Left hindlimb (tissue), 1 donor: ENCODE results near the gene SORT1.
"Not testable (repeated sequence)": the region's sequence is repeated elsewhere in the genome, so short reads cannot be mapped to it uniquely, and the experiment has no call there.

Source experiments
- DNase-seq: peaks from one replicate; pipeline ENCODE4 v3.0.0-alpha.2; 2018

The SORT1 gene

DNA sequence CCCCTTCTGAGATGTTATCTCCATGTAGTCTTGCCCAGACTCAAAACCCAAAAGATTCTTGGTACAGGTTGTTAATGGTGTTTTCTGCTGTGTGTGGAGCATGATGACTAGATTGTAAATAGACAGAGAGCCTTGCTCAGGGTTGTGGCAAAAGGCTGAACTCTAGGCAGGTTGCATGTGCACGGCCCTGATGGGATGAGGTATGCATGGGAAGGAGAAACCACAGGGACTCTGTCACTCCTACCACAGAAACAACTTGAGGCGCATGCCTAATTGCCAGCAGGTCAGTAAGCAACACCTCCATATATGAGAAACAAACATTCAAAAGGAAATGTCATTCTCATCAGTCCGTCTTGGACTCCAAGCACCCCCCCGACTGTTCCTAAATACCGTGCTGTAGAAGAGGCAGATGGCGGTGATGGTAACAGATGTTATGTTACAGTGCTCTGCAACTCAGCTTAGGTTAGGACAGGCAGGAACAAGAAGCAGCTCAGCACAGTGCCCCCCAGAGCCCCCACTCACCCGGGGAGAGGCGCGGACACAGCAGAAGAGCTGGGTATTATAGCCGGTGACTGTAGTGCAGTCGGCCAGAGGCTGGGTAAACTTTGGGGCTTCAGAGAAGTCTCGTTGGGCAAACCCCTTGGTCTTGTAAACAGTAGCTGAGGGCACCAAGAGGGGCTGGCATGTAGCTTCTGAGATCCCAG, 101.9 kb downstream of the SORT1 start:
- DNase-seq = no peak

DNA sequence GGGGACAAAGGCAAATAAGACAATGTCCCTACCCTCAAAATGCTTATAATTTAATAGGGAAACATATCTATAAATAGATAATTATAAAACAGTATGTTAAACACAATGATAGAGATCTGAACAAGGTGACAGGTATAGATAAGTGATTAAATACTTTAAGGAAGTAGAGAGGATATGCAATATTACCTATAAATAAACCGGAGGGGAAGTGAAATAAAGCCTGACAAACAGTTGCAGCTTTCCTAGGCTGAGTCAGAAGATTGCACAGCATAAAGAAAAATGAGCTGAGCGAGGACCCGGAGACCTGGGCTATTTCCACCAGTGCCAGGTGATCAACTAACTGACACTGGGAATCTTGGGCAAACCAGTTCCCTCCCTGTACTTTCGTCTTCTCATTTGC, 103.2 kb downstream of the SORT1 start:
- no peak for DNase-seq

DNA sequence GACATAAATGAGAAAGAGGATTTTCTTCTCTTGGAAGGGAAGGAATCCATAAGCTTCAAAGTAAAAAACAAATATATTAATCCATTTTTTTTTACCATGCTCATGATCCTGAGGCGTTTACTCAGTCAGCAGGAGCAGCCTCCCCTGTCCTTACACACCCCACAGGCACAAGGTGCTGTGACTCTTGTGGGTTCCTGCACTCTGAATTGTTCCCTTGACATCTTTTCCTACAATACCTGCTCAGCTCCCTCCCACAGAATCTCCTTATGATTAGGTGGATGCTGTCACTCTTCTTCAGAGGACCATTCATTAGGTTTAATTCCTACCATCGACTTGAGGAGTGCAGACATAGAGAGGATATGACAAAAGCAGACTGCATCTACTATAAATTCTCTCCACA, 104.7 kb downstream of the SORT1 start:
- no peak for DNase-seq

DNA sequence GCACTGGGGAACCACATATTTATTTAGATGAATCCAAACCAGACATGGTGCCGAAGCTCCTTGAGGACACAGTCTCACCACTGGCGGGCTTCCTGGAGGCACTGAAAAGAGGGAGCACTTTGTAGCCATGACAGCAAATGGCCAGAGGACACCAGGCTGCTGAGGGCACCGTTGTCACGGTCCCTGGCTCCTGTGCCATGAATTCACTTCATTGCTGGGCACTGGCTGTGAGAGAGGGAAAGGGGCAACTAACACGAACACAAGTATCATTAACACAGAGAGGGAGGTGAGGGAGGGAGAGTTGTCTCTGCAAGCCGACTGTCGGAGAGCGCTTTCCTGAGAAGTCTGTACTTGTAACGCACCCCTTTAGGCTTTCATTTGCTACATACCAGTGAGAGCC, 105.4 kb downstream of the SORT1 start:
- no peak for DNase-seq

DNA sequence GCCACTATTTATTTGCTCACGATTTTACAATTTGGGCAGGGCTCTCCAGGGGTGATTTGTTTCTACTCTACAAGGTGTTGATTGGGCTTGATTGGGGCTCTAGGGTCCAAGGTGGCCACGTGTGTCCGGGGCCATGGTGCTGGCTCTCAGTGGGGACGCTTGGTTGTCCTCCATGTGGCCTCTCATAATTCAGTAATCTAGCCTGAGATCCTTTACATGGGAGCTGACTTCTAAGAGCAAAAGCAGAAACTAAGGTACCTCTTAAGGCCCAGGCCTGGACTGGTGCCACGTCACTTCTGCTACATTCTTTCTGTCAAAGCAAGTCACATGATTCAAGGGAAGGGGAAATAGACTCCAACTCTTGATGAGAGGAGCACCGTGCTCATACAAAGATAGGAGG, 106.7 kb downstream of the SORT1 start:
- DNase-seq = no peak

DNA sequence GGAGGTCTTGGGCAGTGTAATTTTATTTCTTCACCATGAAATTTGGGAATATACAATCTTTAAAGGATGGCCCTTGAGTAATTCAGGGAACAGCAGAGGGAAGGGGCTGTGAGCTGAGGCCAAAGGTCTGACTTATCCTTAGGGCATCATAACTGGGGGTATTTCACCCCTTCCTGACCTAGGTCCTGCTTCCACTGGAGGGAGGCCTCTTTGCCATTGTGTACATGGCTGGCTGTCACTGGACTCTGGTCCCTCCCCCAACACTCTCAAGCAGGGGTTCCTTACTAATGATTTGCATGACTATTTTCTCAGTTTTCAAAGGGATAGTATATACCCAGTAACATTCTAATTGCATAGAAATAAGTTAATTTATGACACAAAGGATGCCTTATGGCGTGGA, 107.6 kb downstream of the SORT1 start:
- no peak for DNase-seq

DNA sequence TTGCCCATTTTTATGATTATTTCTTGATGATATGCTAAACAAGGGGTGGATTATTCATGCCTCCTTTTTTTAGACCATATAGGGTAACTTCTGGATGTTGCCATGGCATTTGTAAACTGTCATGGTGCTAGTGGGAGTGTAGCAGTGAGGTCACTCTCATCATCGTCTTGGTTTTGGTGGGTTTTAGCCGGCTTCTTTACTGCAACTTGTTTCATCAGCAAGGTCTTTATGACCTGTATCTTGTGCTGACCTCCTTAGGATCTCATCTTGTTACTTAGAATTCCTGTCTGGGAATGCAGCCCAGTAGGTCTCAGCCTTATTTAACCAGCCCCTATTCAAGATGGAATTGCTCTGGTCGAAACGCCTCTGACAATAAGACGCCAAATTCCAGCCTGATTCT, 111.0 kb downstream of the SORT1 start:
- DNase-seq = not testable (repeated sequence)

DNA sequence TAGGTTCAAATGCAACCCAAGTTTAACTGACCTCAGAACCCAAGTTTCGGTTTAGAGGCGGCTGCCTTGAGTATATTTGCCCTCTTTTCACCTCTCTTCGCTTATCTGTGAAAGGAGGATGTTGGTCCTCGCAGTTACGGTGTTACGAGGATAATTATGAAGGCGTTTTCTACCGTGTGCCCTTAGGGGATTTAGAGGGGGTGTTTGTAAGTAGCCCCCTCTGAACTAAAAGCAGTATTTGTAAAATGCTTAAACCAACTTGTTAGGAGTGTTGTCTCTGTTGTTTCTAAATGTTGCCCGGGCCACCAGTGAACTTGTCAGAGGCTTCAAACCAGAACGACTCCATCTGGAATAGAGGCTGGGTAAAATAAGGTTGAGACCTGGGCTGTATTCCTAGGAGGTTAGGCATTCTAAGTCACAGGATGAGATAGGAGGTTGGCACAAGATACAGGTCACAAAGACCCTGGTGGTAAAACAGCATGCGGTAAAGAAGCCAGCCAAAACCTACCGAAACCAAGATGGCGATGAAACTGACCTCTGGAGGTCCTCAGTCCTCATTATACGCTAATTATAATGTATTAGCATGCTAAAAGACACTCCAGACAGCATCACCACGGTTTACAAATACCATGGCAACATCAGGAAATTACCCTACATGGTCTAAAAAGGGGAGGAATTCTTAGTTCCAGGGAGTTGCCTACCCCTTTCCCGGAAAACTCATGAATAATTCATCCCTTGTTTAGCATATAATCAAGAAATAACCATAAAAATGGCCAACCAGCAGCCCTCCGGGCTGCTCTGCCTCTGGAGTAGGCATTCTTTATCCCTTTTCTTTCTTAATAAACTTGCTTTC, 113.7 kb downstream of the SORT1 start:
- DNase-seq = no peak

DNA sequence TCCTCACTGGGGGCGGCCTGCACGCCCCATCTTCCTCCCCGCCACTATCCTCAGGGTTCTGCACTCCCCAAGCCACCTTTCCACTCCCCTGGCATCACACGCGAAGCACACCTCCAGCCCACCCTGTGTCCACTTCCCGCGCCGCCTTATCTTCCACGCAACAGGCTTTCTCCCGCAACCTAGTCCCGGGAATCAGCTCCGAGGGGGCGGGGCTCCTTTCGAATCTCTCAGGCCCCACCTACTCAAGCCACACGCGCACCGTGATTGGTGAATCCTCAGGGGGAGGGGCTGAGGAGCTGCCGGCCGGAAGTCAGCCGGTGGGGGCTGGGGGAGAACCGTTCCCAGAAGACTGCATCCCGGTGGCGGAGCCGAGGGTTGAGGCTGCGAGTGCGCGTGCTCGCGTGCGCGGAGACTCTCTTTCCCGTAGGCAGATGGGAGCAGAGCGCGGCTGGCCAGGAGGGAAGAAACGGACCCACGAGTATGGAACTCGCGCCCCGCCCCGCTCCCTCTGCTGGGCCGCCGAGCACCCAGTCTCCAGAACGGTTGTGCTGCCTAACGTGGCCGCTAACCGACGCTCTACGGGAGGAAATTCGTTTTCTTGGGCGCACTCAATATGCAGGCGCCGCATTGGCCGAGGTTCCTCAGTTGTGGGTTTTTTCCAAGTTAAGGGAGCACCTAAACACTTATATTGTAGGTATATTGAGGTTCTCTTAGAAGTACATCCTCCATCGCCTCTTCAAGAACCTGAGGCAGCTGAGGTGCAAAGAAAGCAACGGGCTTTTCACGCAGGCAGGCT, 114.6 kb downstream of the SORT1 start, which contains the start of gene PSRC1:
PSRC1 (minus strand) TSS at position 194 of the 796 bp plus-strand sequence.
- DNase-seq = peak; percentile 97

DNA sequence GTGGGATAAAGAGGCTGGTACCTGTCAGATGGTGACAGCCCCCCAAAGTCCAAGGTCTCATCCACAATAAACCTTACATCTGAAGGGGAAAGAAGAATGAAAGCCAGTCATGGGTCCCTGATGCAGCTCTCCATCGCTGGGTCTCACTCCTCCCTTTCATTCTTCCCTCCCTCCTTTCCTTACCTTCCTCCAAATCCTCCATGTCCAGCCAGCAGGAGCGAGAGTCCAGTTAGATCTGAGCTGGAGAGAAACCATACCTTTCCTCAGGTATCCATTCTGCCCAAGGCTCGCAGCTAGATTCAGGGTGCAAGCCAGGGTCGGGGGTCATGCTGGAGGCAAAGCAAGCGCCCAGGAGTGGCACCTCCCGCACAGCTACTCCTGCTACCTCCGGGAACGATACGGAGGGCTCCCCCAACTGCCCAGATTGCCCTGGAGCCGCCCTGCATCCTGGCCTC, 115.2 kb downstream of the SORT1 start:
- DNase-seq = no peak

DNA sequence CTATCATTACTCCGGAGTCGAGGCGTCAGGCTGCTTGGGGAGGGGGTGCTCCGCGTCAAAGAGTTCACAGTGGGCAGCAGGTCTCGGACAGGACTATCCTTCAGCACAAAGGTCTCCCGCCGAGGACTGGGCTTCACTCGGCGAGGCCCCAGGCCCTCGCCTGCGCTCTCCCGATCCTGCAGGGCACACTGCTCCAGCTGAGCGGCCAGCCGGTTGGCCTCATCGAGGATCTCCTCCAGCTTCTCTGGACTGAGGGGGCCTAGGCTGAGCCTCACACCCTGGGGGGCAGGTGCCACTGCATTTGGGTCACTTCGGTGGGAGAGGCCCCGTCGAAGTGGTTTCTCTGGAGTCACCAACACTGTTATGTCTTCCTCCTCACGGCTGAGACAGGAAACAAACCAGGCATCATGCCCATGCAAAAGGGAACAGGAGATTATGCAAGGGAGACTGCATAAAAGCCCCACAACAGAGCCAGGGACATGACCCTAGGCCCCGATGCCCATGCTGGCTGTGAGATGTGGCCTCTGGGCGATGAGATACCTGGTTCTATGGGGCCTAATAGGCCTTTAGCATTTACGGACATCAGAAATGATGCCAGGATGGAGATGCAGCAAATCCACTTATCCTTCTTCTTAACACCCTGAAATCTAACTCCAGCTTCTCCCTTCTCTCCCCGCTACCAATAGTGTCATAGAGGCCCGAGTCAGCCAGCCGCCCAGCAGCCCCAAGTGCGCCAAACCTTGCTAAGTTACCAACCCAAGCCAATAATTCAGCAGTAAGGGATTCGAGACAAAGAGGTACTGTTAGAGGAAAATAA, 115.8 kb downstream of the SORT1 start:
- no peak for DNase-seq

DNA sequence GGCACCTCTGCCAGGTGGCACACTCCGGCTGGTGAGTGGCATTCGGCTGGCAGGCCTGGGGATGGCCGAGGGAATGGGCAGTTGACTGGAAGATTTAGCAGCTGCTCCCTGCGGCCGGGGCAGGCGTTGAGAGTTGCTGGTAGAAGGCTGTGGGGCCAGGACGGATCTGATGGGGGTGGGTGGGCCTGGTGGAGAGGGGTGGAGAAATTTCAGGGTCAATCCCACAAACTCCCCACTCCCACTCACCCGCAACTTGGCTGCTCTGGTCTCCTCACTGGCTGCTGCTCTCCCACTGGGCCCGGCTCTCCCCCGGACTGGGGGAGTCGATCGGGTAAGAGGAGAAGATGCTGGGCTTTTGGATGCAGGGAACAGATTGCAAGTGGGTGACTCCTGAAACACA, 116.9 kb downstream of the SORT1 start:
- no peak for DNase-seq

DNA sequence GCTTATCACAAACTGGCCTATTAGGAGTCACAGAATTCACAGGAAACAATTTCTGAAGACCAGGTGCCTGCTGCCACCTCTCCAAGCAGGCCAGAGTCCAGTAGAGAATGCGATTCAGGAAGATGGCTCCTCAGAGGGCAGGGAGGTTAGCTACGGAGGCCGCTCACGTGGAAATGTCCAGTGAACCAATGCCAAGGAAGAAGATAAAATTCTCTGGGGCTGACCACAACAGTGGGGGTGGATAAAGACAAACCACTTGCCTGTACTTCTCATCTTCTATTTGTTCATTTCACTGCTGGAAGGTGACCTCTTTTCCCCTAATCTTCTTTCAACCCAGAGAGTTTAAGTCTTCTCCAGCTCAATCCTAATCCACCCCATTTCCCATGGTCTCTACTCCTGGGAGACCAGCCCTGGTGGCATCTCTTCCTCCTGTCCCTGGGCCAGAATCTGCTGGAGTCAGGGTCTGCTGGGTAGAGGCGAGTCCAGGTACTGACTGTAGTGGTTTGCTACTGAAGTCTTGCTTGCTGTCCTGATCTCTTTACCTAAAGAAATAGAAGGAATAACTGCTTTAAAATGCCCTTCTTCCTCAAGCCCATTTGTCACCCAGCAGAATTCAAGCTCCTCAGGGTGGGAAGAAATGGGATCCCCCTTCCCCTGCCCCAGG, 118.0 kb downstream of the SORT1 start:
- DNase-seq = no peak

DNA sequence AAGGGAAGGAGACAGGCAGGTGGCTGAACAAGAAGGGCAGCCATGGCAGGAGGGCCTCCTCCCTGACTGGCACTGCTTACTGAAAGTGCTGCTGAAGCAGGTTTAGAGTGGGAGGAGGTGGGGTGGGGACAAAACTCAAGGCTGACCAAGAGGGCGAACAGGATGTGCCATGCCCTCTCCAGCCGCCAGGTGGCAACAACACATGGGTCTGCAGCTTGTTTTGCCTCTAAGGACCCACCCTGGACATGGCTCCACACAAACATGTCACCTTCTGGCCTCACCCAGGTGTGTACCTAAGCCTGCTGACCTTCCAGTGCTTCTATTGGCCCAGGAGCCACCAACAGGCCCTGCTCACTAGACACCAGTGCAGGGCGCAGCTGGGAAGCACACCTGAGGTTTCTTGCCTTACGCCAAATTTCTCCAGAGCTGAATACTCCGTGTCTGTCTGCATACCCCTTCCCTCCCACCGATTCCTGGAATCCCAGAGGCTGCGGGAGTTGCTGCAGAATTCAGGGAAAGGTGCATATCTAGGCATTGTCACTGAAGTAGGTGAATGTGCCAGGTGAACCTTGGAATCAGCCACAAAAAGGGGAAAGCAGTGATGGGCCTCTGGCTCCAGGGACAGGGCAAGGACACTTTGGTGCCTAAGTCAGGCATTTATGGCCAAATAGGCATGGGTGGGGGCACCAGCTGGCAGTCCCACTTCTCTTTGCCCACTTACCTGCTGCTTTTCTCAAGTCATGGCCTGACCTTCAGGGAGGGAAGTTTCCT, 120.1 kb downstream of the SORT1 start:
- no peak for DNase-seq

DNA sequence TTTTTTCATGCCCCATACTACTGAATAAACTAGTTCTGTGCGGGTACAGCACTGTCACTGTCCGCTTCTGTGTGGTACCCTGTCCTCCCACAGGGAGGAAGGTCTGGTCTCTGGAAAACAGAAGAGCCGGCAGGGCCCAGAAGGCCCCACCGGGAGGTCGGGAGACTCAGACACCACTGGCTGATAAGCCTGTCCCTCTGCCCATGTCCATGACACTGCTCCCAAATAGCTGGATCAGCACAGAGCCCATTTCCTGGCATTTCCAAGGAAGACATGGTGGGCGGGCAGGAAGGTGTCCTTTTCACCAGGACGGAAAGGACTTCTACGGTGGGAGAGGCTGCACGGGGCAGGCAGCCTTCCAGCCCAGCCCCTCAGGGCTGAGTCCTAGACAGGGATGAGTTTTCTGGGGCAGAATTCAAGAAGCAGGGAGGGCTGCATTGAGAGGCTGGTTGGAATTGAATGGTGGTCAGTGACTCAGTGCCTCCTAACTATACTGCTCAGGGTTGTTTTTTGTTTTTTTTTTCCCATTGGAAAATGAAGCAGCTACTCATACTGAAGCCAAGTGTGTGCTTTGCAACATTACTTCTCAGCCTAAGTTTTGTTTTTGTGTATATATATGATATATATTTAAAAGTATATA, 121.9 kb downstream of the SORT1 start:
- DNase-seq = no peak

DNA sequence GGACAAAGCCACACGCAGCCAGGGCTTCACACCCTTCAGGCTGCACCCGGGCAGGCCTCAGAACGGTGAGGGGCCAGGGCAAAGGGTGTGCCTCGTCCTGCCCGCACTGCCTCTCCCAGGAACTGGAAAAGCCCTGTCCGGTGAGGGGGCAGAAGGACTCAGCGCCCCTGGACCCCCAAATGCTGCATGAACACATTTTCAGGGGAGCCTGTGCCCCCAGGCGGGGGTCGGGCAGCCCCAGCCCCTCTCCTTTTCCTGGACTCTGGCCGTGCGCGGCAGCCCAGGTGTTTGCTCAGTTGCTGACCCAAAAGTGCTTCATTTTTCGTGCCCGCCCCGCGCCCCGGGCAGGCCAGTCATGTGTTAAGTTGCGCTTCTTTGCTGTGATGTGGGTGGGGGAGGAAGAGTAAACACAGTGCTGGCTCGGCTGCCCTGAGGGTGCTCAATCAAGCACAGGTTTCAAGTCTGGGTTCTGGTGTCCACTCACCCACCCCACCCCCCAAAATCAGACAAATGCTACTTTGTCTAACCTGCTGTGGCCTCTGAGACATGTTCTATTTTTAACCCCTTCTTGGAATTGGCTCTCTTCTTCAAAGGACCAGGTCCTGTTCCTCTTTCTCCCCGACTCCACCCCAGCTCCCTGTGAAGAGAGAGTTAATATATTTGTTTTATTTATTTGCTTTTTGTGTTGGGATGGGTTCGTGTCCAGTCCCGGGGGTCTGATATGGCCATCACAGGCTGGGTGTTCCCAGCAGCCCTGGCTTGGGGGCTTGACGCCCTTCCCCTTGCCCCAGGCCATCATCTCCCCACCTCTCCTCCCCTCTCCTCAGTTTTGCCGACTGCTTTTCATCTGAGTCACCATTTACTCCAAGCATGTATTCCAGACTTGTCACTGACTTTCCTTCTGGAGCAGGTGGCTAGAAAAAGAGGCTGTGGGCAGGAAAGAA, 122.9 kb downstream of the SORT1 start:
- DNase-seq = peak; percentile 35

DNA sequence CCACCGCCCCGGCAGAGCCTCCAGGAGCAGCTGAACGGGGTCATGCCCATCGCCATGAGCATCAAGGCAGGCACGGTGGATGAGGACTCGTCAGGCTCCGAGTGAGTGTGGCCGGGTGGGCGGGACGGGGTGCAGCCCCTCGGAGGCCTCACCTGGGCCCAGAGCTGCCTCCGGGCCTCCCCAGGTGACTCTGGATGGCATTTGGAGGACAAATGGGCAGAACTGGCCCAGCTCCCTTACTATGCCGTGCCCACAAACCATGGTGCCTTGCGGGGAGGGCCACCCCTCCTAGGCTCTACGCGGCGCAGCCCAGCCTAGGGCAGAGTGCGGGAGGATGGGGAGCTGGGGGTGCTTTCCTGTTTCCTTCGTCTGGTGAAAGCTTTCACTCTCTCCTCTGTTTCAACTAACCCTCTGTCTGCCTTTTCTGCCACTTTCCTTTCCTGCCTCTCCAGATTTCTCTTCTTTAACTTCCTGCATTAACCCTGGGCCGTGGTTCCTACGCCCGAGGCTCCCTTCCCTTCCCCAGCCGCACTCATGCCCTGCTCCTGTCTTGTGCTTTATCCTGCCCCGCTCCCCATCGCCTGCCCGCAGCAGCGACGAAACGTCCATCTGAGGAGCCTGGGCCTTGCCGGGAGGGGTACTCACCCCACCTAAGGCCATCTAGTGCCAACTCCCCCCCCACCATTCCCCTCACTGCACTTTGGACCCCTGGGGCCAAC, 124.0 kb downstream of the SORT1 start:
- DNase-seq = no peak

DNA sequence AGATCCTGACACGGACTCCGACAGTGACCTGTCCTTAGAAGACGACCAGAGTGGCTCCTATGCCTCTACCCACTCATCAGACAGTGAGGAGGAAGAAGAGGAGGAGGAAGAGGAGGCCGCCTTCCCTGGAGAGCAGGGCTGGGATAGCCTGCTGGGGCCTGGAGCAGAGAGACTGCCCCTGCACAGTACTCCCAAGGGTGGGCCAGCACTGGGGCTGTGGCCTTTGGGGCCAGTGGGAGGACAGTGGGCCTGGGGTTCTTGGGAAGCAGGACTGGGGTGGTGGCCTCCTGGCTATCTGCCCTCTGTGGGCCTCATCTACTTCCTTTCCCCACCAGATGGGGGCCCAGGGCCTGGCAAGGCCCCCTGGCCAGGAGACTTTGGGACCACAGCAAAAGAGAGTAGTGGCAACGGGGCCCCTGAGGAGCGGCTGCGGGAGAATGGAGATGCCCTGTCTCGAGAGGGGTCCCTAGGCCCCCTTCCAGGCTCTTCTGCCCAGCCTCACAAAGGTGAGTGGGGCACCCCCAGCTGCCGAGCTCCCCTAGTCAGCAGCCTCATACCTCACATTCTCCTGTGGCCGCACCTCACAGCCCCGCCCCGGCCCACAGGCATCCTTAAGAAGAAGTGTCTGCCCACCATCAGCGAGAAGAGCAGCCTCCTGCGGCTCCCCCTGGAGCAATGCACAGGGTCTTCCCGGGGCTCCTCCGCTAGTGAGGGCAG, 124.7 kb downstream of the SORT1 start:
- peak; percentile 28 for DNase-seq
